ENCODE measurements around the gene MIA2. TPM values are rescaled to one million over a fixed set of nuclear protein-coding genes. Genes with fewer than 3 reads are reported as not detected.

MIA2 gene
- total and polyA plus RNA-seq, 2 donors (not counting 1 experiment from before 2014, with no cell fraction given), result 11.5 to 27.1 TPM

- WGBS (ENCODE audit: insufficient coverage), result 80% methylated on average over 1 of the region's 7 CpGs
These were observed 30.3 kb downstream of the MIA2 start for GRCh38 chr14:39264057-39264456.

GRCh38 chr14:39264558-39264957, 30.8 kb downstream of the MIA2 start:
- ChIA-PET POLR2A (no interaction called here), CTCF (no interaction called here)
- Mint-ChIP-seq H3K4me1 (peaks cover 27% of the 10 kb centered on the region), H3K4me3 (no peak overlapping the region), H3K27ac (no peak overlapping the region), H3K9me3 (ENCODE audit: insufficient read depth) (no peaks in the 10 kb centered on the region), H3K27me3 (no peaks in the 10 kb centered on the region)
- Histone ChIP-seq H4K20me1 (ENCODE audit: control insufficient read depth, insufficient read depth, low read length, poor library complexity, severe bottlenecking) (no peaks in the 10 kb centered on the region), H3K27ac (ENCODE audit: low read length in 2 of 2) (no peak overlapping the region), H3K4me2 (replicated peaks; ENCODE audit: low read depth, low read length, poor library complexity, severe bottlenecking) (no peak overlapping the region), H3K9ac (ENCODE audit: low read length) (no peak overlapping the region), H2AFZ (ENCODE audit: insufficient read depth, low read depth, low read length, poor library complexity, severe bottlenecking) (no peak overlapping the region), H3K79me2 (ENCODE audit: control insufficient read depth, insufficient read depth, low read length) (peaks cover 26% of the 10 kb centered on the region), H3K4me3 (ENCODE audit: control extremely low read depth in 1 of 5, extremely low read depth in 1 of 5, insufficient read depth in 1 of 5, low read depth in 2 of 5, low read length in 4 of 5) (no peak overlapping the region), H3K4me1 (ENCODE audit: control insufficient read depth in 2 of 2, insufficient read depth in 2 of 2, low read length in 2 of 2) (peaks cover 20 to 23% of the 10 kb centered on the region in 2 donors), H3K9me3 (ENCODE audit: control extremely low read depth in 1 of 3, control insufficient read depth in 2 of 3, insufficient read depth in 1 of 3, low read length in 2 of 3) (peaks cover 0 to 3% (median 0%) of the 10 kb centered on the region in 3 donors), H3K27me3 (replicated peaks in 1 of 4; ENCODE audit: control extremely low read depth in 1 of 4, control insufficient read depth in 3 of 4, insufficient read depth in 4 of 4, low read length in 3 of 4) (no peaks in the 10 kb centered on the region), H3K36me3 (replicated peaks in 1 of 2; ENCODE audit: control extremely low read depth in 1 of 2, control insufficient read depth in 1 of 2, extremely low read depth in 1 of 2, insufficient read depth in 2 of 2, low read length in 1 of 2) (no peaks in the 10 kb centered on the region)
- intact Hi-C loops (cut with micrococcal nuclease), result no loop called here
- WGBS (ENCODE audit: insufficient coverage), result no CpG with 5 or more reads among the region's 1 CpG
- ATAC-seq (ENCODE audit: low read depth) (no peak), DNase-seq (no peak)
- TF ChIP-seq, protein P1, sequence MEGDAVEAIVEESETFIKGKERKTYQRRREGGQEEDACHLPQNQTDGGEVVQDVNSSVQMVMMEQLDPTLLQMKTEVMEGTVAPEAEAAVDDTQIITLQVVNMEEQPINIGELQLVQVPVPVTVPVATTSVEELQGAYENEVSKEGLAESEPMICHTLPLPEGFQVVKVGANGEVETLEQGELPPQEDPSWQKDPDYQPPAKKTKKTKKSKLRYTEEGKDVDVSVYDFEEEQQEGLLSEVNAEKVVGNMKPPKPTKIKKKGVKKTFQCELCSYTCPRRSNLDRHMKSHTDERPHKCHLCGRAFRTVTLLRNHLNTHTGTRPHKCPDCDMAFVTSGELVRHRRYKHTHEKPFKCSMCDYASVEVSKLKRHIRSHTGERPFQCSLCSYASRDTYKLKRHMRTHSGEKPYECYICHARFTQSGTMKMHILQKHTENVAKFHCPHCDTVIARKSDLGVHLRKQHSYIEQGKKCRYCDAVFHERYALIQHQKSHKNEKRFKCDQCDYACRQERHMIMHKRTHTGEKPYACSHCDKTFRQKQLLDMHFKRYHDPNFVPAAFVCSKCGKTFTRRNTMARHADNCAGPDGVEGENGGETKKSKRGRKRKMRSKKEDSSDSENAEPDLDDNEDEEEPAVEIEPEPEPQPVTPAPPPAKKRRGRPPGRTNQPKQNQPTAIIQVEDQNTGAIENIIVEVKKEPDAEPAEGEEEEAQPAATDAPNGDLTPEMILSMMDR (IDR thresholded peaks at IDR 0.05), result no peak
- TF ChIP-seq EZH2 (IDR thresholded peaks at IDR 0.05; ENCODE audit: borderline replicate concordance, insufficient read depth, low read depth, low read length, poor library complexity, severe bottlenecking), result no peak

More at GRCh38 chr14:39264057-39264456, 30.3 kb downstream of the MIA2 start:
- Histone ChIP-seq H3K9ac (ENCODE audit: low read length) (no peak overlapping the region), H3K36me3 (replicated peaks in 1 of 2; ENCODE audit: control extremely low read depth in 1 of 2, control insufficient read depth in 1 of 2, extremely low read depth in 1 of 2, insufficient read depth in 2 of 2, low read length in 1 of 2) (no peaks in the 10 kb centered on the region), H2AFZ (ENCODE audit: insufficient read depth, low read depth, low read length, poor library complexity, severe bottlenecking) (no peak overlapping the region), H3K4me3 (ENCODE audit: control extremely low read depth in 1 of 5, extremely low read depth in 1 of 5, insufficient read depth in 1 of 5, low read depth in 2 of 5, low read length in 4 of 5) (no peak overlapping the region), H4K20me1 (ENCODE audit: control insufficient read depth, insufficient read depth, low read length, poor library complexity, severe bottlenecking) (no peaks in the 10 kb centered on the region), H3K27me3 (replicated peaks in 1 of 4; ENCODE audit: control extremely low read depth in 1 of 4, control insufficient read depth in 3 of 4, insufficient read depth in 4 of 4, low read length in 3 of 4) (no peaks in the 10 kb centered on the region), H3K4me1 (ENCODE audit: control insufficient read depth in 2 of 2, insufficient read depth in 2 of 2, low read length in 2 of 2) (peaks cover 16 to 18% of the 10 kb centered on the region in 2 donors), H3K4me2 (replicated peaks; ENCODE audit: low read depth, low read length, poor library complexity, severe bottlenecking) (no peak overlapping the region), H3K27ac (ENCODE audit: low read length in 2 of 2) (no peak overlapping the region), H3K9me3 (ENCODE audit: control extremely low read depth in 1 of 3, control insufficient read depth in 2 of 3, insufficient read depth in 1 of 3, low read length in 2 of 3) (peaks cover 0 to 3% (median 0%) of the 10 kb centered on the region in 3 donors), H3K79me2 (ENCODE audit: control insufficient read depth, insufficient read depth, low read length) (peaks cover 21% of the 10 kb centered on the region)
- DNase-seq (no peak), ATAC-seq (ENCODE audit: low read depth) (no peak)
- Mint-ChIP-seq H3K9me3 (ENCODE audit: insufficient read depth) (no peaks in the 10 kb centered on the region), H3K27me3 (no peaks in the 10 kb centered on the region), H3K27ac (no peak overlapping the region), H3K4me1 (peaks cover 23% of the 10 kb centered on the region), H3K4me3 (no peak overlapping the region)
- TF ChIP-seq, protein P1 (IDR thresholded peaks at IDR 0.05), result no peak
- no peak for TF ChIP-seq EZH2 (IDR thresholded peaks at IDR 0.05; ENCODE audit: borderline replicate concordance, insufficient read depth, low read depth, low read length, poor library complexity, severe bottlenecking)
- CTCF ChIA-PET, result no interaction called here
- POLR2A ChIA-PET, result interaction anchor here (0.7 kb wide), 1 partner anchor 94 kb away, joined by 5 read pairs; the partner anchor contains the start of gene TRAPPC6B
- intact Hi-C loops (cut with micrococcal nuclease), result no loop called here
